GM19452 (cell line): Measurements from ENCODE around the gene GOLGA2.

Source experiments
- ATAC-seq: cut with Tn5 transposase; IDR thresholded peaks from one replicate; pipeline ENCODE4 v1.9.1; 2021; ENCODE audit not compliant: unreplicated experiment

GOLGA2 gene

GRCh38 chr9:128257907-128258306 lies 17.9 kb downstream of the GOLGA2 start:
- ATAC-seq, result no peak

- no peak for ATAC-seq
Measured at GRCh38 chr9:128257086-128257825, 18.6 kb downstream of the GOLGA2 start.

GRCh38 chr9:128254855-128255759 lies 20.7 kb downstream of the GOLGA2 start:
- ATAC-seq, result no peak

- ATAC-seq, result no peak
Measured at GRCh38 chr9:128254362-128254761, 21.4 kb downstream of the GOLGA2 start.

GRCh38 chr9:128253991-128254346 lies 21.8 kb downstream of the GOLGA2 start:
- no peak for ATAC-seq

- ATAC-seq, result no peak
Measured at GRCh38 chr9:128253140-128253990, 22.4 kb downstream of the GOLGA2 start.

GRCh38 chr9:128252317-128253139 lies 23.3 kb downstream of the GOLGA2 start:
- ATAC-seq, result no peak

- no peak for ATAC-seq
Measured at GRCh38 chr9:128251732-128252100, 24.1 kb downstream of the GOLGA2 start.

GRCh38 chr9:128250839-128251731 lies 24.7 kb downstream of the GOLGA2 start:
- ATAC-seq, result no peak

GRCh38 chr9:128249908-128250838 lies 25.6 kb downstream of the GOLGA2 start:
- ATAC-seq, result peak; percentile 87

- ATAC-seq, result no peak
Measured at GRCh38 chr9:128249558-128249907, 26.3 kb downstream of the GOLGA2 start.

GRCh38 chr9:128247226-128247803 lies 28.5 kb downstream of the GOLGA2 start:
- no peak for ATAC-seq

- no peak for ATAC-seq
Measured at GRCh38 chr9:128246471-128246870, 29.3 kb downstream of the GOLGA2 start.

- no peak for ATAC-seq
Measured at GRCh38 chr9:128245421-128246151, 30.2 kb downstream of the GOLGA2 start.

- no peak for ATAC-seq
Measured at GRCh38 chr9:128244837-128245231, 31.0 kb downstream of the GOLGA2 start.

GRCh38 chr9:128244091-128244836 lies 31.5 kb downstream of the GOLGA2 start:
- ATAC-seq, result no peak
